22Rv1 (cell line): ENCODE measurements around the gene JAKMIP1.

Experiments used
- ZFX ChIP-seq: fragments of 450-650 bp; IDR thresholded peaks from 2 replicates; pipeline ENCODE4 v1.6.1; 2017; ENCODE audit warnings: antibody characterized with exemption, borderline replicate concordance
- TF ChIP-seq, protein P1 (sequence below): fragments of 450-650 bp; IDR thresholded peaks from 2 replicates; pipeline ENCODE4 v1.5.1; 2017; ENCODE audit warnings: mild to moderate bottlenecking

DNA sequence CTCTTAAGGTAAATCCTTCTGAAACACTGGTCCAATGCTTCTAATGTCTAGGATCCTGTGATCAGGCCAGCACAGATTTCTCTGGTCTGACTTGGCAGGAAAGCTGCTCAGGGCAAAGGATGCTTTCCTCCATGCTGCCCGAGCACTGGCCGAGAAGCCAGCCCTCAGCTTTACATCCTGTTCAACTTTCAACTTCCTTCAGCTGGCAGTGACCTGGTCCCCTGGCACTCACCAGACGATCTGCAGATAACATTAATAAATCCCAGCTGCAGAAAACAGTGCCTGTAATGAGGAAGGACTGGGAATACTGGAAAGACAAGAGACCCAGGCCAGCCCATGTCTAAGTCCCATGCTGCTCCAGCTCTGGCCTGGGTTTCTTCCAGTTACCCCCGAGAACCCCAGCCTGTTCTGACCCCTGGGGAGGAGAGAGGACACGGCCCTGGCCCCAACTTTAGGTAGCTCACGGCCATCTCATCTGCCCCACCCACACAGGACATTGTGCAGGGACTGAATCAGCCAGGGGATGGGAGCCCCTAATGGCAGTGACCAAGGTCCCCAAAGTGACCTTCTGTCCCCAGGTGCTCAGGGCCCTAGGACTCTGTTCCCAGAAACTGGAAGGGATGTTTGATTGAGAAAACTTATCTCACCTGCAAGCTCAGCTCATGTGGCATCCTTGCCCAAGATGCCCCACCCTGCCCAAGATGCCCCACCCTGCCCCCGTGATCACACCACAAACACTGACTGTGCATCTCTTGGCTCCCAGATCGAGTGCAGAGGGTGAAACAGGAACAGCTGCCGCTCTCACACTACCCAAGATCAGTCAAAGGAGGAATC is 28.0 kb downstream of the JAKMIP1 start:
- TF ChIP-seq, protein P1, sequence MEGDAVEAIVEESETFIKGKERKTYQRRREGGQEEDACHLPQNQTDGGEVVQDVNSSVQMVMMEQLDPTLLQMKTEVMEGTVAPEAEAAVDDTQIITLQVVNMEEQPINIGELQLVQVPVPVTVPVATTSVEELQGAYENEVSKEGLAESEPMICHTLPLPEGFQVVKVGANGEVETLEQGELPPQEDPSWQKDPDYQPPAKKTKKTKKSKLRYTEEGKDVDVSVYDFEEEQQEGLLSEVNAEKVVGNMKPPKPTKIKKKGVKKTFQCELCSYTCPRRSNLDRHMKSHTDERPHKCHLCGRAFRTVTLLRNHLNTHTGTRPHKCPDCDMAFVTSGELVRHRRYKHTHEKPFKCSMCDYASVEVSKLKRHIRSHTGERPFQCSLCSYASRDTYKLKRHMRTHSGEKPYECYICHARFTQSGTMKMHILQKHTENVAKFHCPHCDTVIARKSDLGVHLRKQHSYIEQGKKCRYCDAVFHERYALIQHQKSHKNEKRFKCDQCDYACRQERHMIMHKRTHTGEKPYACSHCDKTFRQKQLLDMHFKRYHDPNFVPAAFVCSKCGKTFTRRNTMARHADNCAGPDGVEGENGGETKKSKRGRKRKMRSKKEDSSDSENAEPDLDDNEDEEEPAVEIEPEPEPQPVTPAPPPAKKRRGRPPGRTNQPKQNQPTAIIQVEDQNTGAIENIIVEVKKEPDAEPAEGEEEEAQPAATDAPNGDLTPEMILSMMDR = no peak
- no peak for TF ChIP-seq ZFX
